Ishikawa (cell line): ENCODE data around the gene ITGA1.

Source experiments
- CEBPB ChIP-seq: IDR thresholded peaks from 2 replicates; pipeline ENCODE4 v1.6.1; 2012
- CREB1 ChIP-seq: IDR thresholded peaks from 2 replicates; pipeline ENCODE4 v1.6.1; 2012; ENCODE audit warnings: low read depth
- EGR1 ChIP-seq: IDR thresholded peaks from 2 replicates; pipeline ENCODE4 v1.6.1; 2012
- EP300 ChIP-seq: IDR thresholded peaks from 2 replicates; pipeline ENCODE4 v1.6.1; 2012; ENCODE audit warnings: borderline replicate concordance
- FOXM1 ChIP-seq: IDR thresholded peaks from 2 replicates; pipeline ENCODE4 v1.6.1; 2012; ENCODE audit warnings: low read depth, borderline replicate concordance
- MAX ChIP-seq: IDR thresholded peaks from 2 replicates; pipeline ENCODE4 v1.6.1; 2012
- NFIC ChIP-seq: IDR thresholded peaks from 2 replicates; pipeline ENCODE4 v1.6.1; 2012
- RAD21 ChIP-seq: IDR thresholded peaks from 2 replicates; pipeline ENCODE4 v1.6.1; 2012; ENCODE audit warnings: low read depth
- TAF1 ChIP-seq: IDR thresholded peaks from 2 replicates; pipeline ENCODE4 v1.6.1; 2012; ENCODE audit warnings: low read depth, mild to moderate bottlenecking
- TCF12 ChIP-seq: IDR thresholded peaks from 2 replicates; pipeline ENCODE4 v1.6.1; 2012; ENCODE audit warnings: low read depth
- TEAD4 ChIP-seq: IDR thresholded peaks from 2 replicates; pipeline ENCODE4 v1.6.1; 2012
- USF1 ChIP-seq: IDR thresholded peaks from 2 replicates; pipeline ENCODE4 v1.6.1; 2012
- YY1 ChIP-seq: IDR thresholded peaks from 2 replicates; pipeline ENCODE4 v1.6.1; 2012; ENCODE audit warnings: low read depth
- ZBTB7A ChIP-seq: IDR thresholded peaks from 2 replicates; pipeline ENCODE4 v1.6.1; 2012; ENCODE audit warnings: low read depth
- TF ChIP-seq, protein P1 (sequence below): IDR thresholded peaks from 2 replicates; pipeline ENCODE4 v1.6.1; 2012; ENCODE audit warnings: low read depth, mild to moderate bottlenecking

ITGA1 gene

GRCh38 chr5:52817818-52818217, 30.1 kb downstream of the ITGA1 start:
- TF ChIP-seq TEAD4 (no peak), ZBTB7A (no peak), EGR1 (no peak), CREB1 (no peak), EP300 (no peak), USF1 (no peak), TAF1 (no peak), NFIC (no peak), MAX (no peak), YY1 (no peak), FOXM1 (no peak), TCF12 (no peak), RAD21 (no peak), CEBPB (no peak)
- TF ChIP-seq, protein P1, sequence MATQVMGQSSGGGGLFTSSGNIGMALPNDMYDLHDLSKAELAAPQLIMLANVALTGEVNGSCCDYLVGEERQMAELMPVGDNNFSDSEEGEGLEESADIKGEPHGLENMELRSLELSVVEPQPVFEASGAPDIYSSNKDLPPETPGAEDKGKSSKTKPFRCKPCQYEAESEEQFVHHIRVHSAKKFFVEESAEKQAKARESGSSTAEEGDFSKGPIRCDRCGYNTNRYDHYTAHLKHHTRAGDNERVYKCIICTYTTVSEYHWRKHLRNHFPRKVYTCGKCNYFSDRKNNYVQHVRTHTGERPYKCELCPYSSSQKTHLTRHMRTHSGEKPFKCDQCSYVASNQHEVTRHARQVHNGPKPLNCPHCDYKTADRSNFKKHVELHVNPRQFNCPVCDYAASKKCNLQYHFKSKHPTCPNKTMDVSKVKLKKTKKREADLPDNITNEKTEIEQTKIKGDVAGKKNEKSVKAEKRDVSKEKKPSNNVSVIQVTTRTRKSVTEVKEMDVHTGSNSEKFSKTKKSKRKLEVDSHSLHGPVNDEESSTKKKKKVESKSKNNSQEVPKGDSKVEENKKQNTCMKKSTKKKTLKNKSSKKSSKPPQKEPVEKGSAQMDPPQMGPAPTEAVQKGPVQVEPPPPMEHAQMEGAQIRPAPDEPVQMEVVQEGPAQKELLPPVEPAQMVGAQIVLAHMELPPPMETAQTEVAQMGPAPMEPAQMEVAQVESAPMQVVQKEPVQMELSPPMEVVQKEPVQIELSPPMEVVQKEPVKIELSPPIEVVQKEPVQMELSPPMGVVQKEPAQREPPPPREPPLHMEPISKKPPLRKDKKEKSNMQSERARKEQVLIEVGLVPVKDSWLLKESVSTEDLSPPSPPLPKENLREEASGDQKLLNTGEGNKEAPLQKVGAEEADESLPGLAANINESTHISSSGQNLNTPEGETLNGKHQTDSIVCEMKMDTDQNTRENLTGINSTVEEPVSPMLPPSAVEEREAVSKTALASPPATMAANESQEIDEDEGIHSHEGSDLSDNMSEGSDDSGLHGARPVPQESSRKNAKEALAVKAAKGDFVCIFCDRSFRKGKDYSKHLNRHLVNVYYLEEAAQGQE, result no peak

GRCh38 chr5:52818360-52818759, 30.6 kb downstream of the ITGA1 start:
- TF ChIP-seq TCF12, result no peak
- no peak for TF ChIP-seq YY1
- no peak for TF ChIP-seq RAD21
- TF ChIP-seq EGR1, result no peak
- no peak for TF ChIP-seq MAX
- no peak for TF ChIP-seq ZBTB7A
- TF ChIP-seq TEAD4, result peak; percentile 39; the same call in 1 of the 2 replicates
- no peak for TF ChIP-seq USF1
- no peak for TF ChIP-seq FOXM1
- peak; percentile 47; the same call in 1 of the 2 replicates for TF ChIP-seq EP300

DNA sequence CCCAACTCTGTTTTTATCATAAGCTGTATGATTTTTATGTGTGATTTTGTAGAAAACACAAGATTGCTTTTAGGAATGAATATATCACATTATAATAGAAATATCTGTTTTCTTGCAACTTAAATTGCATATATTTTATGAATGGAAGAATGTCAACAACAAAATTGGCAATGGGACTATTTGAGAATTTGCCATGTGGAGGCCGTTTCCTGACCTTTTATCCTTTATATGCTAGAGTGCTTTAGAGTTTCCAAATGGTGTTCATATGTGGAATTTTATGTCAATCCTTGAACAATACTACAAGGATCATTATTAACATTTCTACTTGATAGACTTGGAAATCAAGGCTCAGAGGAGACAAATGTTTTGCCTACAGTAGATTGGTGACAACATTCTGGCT, 34.2 kb downstream of the ITGA1 start:
- no peak for TF ChIP-seq YY1
- no peak for TF ChIP-seq TAF1

GRCh38 chr5:52822437-52822836, 34.7 kb downstream of the ITGA1 start:
- no peak for TF ChIP-seq YY1

GRCh38 chr5:52824827-52825226, 37.1 kb downstream of the ITGA1 start:
- TF ChIP-seq EGR1 (no peak), TAF1 (no peak), ZBTB7A (no peak)

DNA sequence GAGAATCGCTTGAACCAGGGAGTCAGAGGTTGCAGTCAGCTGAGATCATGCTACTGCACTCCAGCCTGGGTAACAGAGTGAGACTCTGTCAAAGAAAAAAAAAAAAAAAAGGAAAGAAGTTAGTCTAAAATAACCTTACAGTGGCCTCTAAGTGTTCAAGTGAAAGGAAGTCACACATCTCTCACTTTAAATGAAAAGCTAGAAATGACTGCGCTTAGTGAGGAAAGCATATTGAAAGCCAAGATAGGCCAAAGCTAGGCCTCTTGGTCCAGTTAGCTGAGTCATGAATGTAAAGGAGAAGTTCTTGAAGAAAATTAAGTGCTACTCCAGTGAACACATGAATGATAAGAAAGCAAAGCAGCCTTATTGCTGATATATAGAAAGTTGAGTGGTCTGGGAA, 38.1 kb downstream of the ITGA1 start:
- TF ChIP-seq YY1 (no peak), TEAD4 (no peak)

GRCh38 chr5:52827815-52828214, 40.1 kb downstream of the ITGA1 start:
- no peak for TF ChIP-seq TAF1

DNA sequence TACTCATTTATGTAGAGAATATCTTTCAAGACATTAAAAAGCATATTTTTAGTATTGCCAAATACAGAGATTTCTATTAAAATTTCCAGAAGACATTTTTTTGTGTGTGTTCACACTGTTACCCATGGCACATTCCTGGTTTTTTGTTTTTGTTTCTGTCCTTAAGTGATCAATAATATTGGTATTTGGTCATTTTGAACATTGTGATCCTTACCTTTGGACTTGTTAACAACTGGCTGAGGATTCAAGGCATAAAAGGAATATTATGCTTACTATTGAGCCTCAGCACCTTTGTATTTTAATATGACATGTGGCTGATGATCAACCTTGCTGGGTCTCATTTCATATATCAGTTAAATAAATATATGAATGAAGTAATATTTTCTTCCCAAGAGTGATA, 41.9 kb downstream of the ITGA1 start:
- TF ChIP-seq CEBPB (no peak), TEAD4 (no peak), USF1 (no peak), MAX (no peak), CREB1 (no peak), TAF1 (no peak), EP300 (no peak), NFIC (no peak), ZBTB7A (no peak), TCF12 (no peak), FOXM1 (no peak), RAD21 (no peak), YY1 (no peak), EGR1 (no peak)
- TF ChIP-seq, protein P1, result no peak
